GM10248 (cell line): Measurements from ENCODE around the gene ADPRHL1.

Source experiments
- CTCF ChIA-PET: fragments of 300-600 bp; sonication (Branson Sonifier 250); formaldehyde crosslinking; extraction: SDS; loops from one replicate; lab custom pipeline; 2021; ENCODE audit warnings: antibody characterized with exemption; lab: Yijun Ruan, JAX
- POLR2A ChIA-PET: fragments of 350-650 bp; sonication (Branson Sonifier 250); formaldehyde crosslinking; extraction: SDS; loops from one replicate; lab custom pipeline; 2020; ENCODE audit warnings: antibody characterized with exemption; lab: Yijun Ruan, JAX
- DNase-seq: peaks from one replicate; pipeline ENCODE4 v3.0.0; 2012; ENCODE audit errors: extremely low spot score
- CTCF ChIP-seq: IDR thresholded peaks from 2 replicates; pipeline ENCODE4 v1.5.1; 2012; ENCODE audit warnings: mild to moderate bottlenecking, low read depth; ENCODE audit errors: extremely low read depth, missing control alignments, control extremely low read depth

The ADPRHL1 gene

DNA sequence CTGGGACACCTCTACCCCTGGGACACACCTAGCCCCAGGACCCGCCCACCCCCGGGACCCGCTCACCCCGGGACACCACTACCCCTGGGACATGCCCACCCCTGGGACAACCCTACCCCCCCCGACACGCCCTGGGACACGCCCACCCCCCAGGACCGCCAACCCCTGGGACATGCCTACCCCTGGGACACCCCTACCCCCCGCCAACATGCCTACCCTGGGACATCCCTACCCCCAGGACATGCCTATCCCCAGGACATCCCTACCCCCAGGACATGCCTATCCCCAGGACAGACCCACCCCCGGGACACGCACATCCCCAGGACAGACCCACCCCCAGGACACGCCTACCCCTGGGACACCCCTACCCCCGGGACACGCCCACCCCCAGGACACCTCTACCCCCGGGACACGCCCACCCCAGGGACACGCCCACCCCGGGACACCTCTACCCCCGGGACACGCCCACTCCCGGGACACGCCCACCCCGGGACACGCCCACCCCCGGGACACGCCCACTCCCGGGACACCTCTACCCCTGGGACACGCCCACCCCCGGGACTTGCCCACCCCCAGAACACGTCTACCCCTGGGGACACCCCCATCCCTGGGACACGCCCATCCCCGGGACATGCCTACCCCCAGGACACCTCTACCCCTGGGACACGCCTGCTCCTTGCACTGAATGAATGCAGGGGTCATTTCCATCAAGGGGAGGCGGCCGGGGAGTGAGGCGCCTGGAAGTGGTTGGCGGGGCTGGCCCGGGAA is 32.3 kb downstream of the ADPRHL1 start:
- ChIA-PET CTCF (interaction anchor here (3.0 kb wide), 1 partner anchor 21 kb away, joined by 8 read pairs; no protein-coding TSS in a partner anchor), POLR2A (no interaction called here)
- TF ChIP-seq CTCF: no peak
- no peak for DNase-seq

GRCh38 chr13:113420232-113420631 is 33.1 kb downstream of the ADPRHL1 start:
- DNase-seq: no peak
- POLR2A ChIA-PET: no interaction called here
- CTCF ChIA-PET: interaction anchor here (3.0 kb wide), 1 partner anchor 20 kb away, joined by 8 read pairs; no protein-coding TSS in a partner anchor
- no peak for TF ChIP-seq CTCF

DNA sequence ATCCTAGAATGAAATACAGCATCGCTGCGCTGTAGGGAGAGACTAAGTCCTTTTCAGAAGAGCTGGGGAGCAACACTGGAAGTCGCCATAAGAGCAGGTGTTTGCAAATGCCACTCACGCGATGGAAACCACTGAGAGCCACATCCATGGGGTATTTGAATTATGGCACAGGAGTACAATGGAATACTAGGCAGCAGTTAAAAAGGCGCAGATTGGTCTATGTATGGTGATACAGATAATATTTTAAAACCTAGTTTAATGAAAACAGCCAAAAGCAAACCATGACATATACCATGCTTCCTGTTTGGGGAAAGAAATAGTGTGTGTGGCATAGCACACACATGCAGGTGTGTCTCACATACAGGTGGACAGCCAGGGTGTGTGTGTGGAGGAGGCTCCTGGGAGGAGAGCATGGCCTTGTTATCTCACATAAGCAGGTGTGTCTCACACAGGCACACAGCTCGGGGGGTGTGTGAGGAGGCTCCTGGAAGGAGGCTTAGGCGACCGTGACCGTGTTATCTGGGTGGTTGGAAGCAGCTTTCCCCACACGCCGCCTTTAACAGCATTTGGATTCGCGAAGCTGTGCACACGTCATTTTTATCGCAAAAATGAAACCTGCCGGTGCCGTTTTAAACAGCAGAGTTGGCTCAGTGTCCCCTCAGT is 33.6 kb downstream of the ADPRHL1 start:
- ChIA-PET CTCF (interaction anchor here (3.0 kb wide), 1 partner anchor 20 kb away, joined by 8 read pairs; no protein-coding TSS in a partner anchor), POLR2A (no interaction called here)
- DNase-seq: no peak
- no peak for TF ChIP-seq CTCF

DNA sequence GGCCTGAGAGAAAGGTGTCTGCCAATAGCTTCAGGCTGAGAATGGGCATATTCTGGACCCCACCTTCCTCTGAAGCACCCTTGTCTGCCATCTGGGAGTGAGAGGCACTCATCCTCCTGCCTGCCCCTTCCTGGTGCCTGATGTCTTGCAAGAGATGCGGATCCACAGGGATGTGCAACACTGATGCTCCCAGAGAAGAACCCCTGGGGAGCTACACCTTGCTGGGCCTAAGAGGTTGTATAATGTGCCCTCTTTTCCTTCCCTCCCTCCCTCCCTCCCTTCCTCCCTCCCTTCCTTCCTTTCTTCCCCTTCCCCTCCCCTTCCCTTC is 34.6 kb downstream of the ADPRHL1 start:
- no peak for DNase-seq
- ChIA-PET POLR2A (no interaction called here), CTCF (interaction anchor here (0.8 to 3.0 kb wide), 3 partner anchors 19 to 26 kb away, joined by 3 to 8 read pairs (median 3); no protein-coding TSS in a partner anchor)
- no peak for TF ChIP-seq CTCF

DNA sequence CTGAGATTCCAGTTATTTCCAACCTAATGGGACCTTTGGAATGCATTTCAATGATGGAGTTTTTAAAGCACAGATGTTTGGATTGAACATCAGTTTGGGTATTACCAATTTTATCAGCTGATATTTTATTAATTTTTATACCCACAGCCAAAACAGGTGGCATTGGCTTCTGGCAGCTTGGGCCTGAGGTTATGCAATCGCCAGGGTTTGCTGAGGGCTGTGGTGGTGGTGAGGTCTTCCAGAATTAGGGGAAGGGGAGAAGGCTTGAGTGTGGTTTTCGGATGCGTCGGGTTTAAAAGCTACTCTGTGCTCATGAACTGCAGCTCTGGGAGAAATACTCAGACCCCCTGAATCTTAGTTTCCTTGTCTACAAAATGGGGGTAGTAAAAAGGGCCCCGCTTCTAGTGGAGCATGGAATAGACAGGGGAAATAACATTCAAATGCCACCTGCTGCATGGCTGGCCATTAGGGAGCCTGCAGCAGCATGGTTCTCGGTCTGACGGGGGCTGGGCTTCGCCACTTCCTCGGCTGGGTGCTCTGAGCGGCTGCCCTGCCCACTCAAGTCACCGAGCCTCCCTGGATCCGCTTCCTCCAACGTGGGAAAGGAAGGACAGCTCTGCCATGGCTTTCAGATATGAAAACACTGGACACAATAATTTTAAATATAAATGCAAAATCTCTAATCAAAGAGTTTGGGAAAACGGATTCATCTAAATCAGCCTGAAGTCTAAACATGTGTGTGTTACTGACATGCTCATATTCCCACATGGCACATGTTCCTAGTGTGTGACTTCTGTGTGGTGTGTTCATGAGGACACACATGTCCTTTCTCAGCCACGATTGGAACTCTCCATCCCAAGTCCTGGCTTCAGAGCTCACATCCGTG is 35.2 kb downstream of the ADPRHL1 start:
- no peak for TF ChIP-seq CTCF
- no peak for DNase-seq
- ChIA-PET CTCF (interaction anchor here (0.8 to 3.0 kb wide), 3 partner anchors 18 to 27 kb away, joined by 3 to 8 read pairs (median 3); no protein-coding TSS in a partner anchor), POLR2A (no interaction called here)
